ENCODE data around the gene SEC31A.

GRCh38 chr4:82892467-82892802 lies 1.5 kb upstream of the SEC31A start:
- TF ChIP-seq, protein P1, sequence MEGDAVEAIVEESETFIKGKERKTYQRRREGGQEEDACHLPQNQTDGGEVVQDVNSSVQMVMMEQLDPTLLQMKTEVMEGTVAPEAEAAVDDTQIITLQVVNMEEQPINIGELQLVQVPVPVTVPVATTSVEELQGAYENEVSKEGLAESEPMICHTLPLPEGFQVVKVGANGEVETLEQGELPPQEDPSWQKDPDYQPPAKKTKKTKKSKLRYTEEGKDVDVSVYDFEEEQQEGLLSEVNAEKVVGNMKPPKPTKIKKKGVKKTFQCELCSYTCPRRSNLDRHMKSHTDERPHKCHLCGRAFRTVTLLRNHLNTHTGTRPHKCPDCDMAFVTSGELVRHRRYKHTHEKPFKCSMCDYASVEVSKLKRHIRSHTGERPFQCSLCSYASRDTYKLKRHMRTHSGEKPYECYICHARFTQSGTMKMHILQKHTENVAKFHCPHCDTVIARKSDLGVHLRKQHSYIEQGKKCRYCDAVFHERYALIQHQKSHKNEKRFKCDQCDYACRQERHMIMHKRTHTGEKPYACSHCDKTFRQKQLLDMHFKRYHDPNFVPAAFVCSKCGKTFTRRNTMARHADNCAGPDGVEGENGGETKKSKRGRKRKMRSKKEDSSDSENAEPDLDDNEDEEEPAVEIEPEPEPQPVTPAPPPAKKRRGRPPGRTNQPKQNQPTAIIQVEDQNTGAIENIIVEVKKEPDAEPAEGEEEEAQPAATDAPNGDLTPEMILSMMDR (IDR thresholded peaks at IDR 0.05) = no peak
- TF ChIP-seq POLR2A (IDR thresholded peaks at IDR 0.05) = no peak
- TF ChIP-seq EP300 (IDR thresholded peaks at IDR 0.05) = no peak
- no peak for TF ChIP-seq POLR2AphosphoS5 (IDR thresholded peaks at IDR 0.05)
